Small intestine (tissue), 16 donors: ENCODE measurements around the gene FNDC1. TPM values are rescaled to one million over a fixed set of nuclear protein-coding genes. Genes with fewer than 3 reads are reported as not detected.
"Not testable (repeated sequence)": the region's sequence is repeated elsewhere in the genome, so short reads cannot be mapped to it uniquely, and the experiment has no call there.

Experiments
- DNase-seq, 2 donors: peaks; one replicate each; pipeline versions ENCODE4 v3.0.0 to v3.0.0-alpha.2; 2013
- FAIRE-seq: peaks from 2 replicates; lab custom pipeline; 2012; peaks lifted over from hg19 to GRCh38; lab: Jason Lieb, UNC
- H3K27ac ChIP-seq, 3 donors: one replicate each; pipeline ENCODE4 v1.5.1; 2013; ENCODE audit warnings: low read length in 2 of 3, mild to moderate bottlenecking in 2 of 3, control low read depth in 1 of 3, inconsistent platforms in 1 of 3, low read depth in 1 of 3, moderate library complexity in 1 of 3
- H3K27me3 ChIP-seq, 3 donors: one replicate each; pipeline ENCODE4 v1.6.1; 2013; ENCODE audit warnings: low read length in 3 of 3, inconsistent platforms in 1 of 3; ENCODE audit not compliant: control insufficient read depth in 3 of 3, insufficient read depth in 3 of 3
- H3K36me3 ChIP-seq, 3 donors: one replicate each; pipeline ENCODE4 v1.6.1; 2013; ENCODE audit warnings: low read length in 3 of 3, inconsistent platforms in 1 of 3, low read depth in 1 of 3, mild to moderate bottlenecking in 1 of 3, moderate library complexity in 1 of 3; ENCODE audit not compliant: control insufficient read depth in 3 of 3, insufficient read depth in 2 of 3
- H3K4me1 ChIP-seq, 3 donors: one replicate each; pipeline ENCODE4 v1.6.1; 2013; ENCODE audit warnings: low read length in 2 of 3, inconsistent platforms in 1 of 3, low read depth in 1 of 3, mild to moderate bottlenecking in 1 of 3, moderate library complexity in 1 of 3; ENCODE audit not compliant: control insufficient read depth in 3 of 3, insufficient read depth in 2 of 3
- H3K4me3 ChIP-seq, 3 donors: one replicate each; pipeline ENCODE4 v1.5.1; 2013; ENCODE audit warnings: low read length in 3 of 3, control low read depth in 1 of 3, inconsistent platforms in 1 of 3, low read depth in 1 of 3, mild to moderate bottlenecking in 1 of 3, moderate library complexity in 1 of 3
- H3K9me3 ChIP-seq, 2 donors: one replicate each; pipeline ENCODE4 v1.6.1; 2013; ENCODE audit warnings: low read depth in 1 of 2, low read length in 1 of 2; ENCODE audit not compliant: control insufficient read depth in 2 of 2, insufficient read depth in 1 of 2
- whole genome bisulfite sequencing, 3 donors: extraction: QIAGEN DNeasy Blood & Tissue Kit; methylation state at CpG; one replicate each; pipeline ENCODE4 v1.1.7; 2013; 5-methylcytosine and 5-hydroxymethylcytosine counted together
- long read RNA-seq, 10 donors: transcript quantifications; one replicate each; lab custom pipeline, GENCODE V29; 2026
- polyA plus RNA-seq, 4 donors: library from polyadenylated mRNA; stranded (reverse) in 3 of 4; unstranded in 1 of 4; fragments of 200-250 nt in 3 of 4; fragments of 120-200 nt in 1 of 4; gene quantifications; one replicate each; pipeline versions ENCODE4 v1.2.1 to v1.2.3, GENCODE V29; 2013
- donor health status: healthy with polysubstance abuse.
- donor health status: control.
- donor health status: control.
- donor health status: Bipolar disorder and iron deficiency.
- donor health status: healthy.

Gene FNDC1
- 10 to 100 TPM in 1 of 4 donors, under 1 TPM in 2, not detected in 1; 0.27 to 30.6 (median 0.28) TPM for polyA plus RNA-seq
- long read RNA-seq, donor 1, partial matches to known transcripts, result 24 of 24 reads
- long read RNA-seq, donor 1, other reads (novel, unspliced or antisense), result 0 of 24 reads
- long read RNA-seq, donor 2, result 0 reads
- long read RNA-seq, donor 3, partial matches to known transcripts, result 28 of 28 reads
- long read RNA-seq, donor 3, other reads (novel, unspliced or antisense), result 0 of 28 reads
- long read RNA-seq, donor 4, result 0 reads
- long read RNA-seq, donor 5, result 0 reads
- long read RNA-seq, donor 6, partial matches to known transcripts, result 13 of 13 reads
- long read RNA-seq, donor 6, other reads (novel, unspliced or antisense), result 0 of 13 reads
- long read RNA-seq, donor 7, partial matches to known transcripts, result 10 of 10 reads
- long read RNA-seq, donor 7, other reads (novel, unspliced or antisense), result 0 of 10 reads
- long read RNA-seq, donor 8, partial matches to known transcripts, result 22 of 22 reads
- long read RNA-seq, donor 8, other reads (novel, unspliced or antisense), result 0 of 22 reads
- long read RNA-seq, donor 9, result 0 reads
- long read RNA-seq, donor 10, partial matches to known transcripts, result 33 of 33 reads
- long read RNA-seq, donor 10, other reads (novel, unspliced or antisense), result 0 of 33 reads

DNA sequence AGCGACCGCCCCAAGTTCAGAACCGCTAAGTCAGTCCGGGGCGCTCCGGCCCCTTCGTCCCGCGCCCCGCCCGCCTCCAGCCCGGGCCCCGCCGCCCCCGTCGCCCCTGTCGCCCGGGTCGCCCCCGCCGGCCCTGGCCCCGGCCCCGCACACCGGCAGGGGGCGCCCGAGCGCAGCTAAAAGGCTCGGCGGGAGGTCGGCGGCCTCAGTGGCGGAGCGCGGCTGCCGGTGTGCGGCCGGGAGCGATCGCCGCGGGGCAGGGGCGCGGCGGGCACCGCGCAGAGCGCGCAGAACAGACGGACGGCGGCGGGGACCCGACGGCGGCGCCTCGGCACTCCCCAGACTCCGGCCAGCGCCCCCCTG, at the start of gene FNDC1:
FNDC1 (plus strand) TSS at position 208 of the 363 bp plus-strand sequence. CDS start 197 bp downstream, outside the sequence.
- H3K36me3 ChIP-seq, result no peaks in the 10 kb centered on the region
- no peak for DNase-seq
- H3K27me3 ChIP-seq, result peaks cover 0 to 75% (median 20%) of the 10 kb centered on the region in 3 donors
- no peaks in the 10 kb centered on the region for H3K9me3 ChIP-seq
- FAIRE-seq, result no peak
- H3K4me3 ChIP-seq, result peak within 1 kb of the TSS; percentile 26 to 51 (median 38)
- WGBS, 3 donors, result 0 to 2% (median 1%) methylated on average over 12 to 59 of the region's 59 CpGs
- no peaks in the 10 kb centered on the region for H3K4me1 ChIP-seq
- H3K27ac ChIP-seq, result peak within 1 kb of the TSS in 1 of 3 donors; percentile 51

DNA sequence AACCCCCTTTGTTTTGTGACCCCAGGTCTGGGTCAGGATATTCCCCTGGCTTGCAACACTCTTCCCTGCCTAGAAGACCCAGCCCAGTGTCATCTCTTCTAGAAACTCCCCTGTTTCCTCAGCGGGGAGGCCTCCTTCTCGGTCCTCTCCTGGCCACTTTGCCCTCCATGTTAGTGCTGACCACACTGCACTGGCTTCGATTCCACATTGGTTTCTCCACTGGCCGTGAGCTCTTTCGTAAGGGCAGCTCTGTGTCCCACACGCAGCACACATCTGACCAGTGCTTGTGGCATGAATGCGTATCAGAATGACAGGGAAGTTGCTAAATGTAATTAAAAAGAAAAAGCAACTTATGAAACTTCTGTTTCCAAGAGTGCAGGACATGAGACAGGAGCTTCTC, 49.4 kb upstream of the FNDC1 start:
- Histone ChIP-seq H3K9me3 (no peaks in the 10 kb centered on the region), H3K27me3 (peaks cover 0 to 3% (median 2%) of the 10 kb centered on the region in 3 donors), H3K27ac (peak overlapping the region in 1 of 3 donors; percentile 48), H3K4me3 (no peak overlapping the region), H3K4me1 (no peaks in the 10 kb centered on the region), H3K36me3 (no peaks in the 10 kb centered on the region)
- FAIRE-seq, result no peak
- DNase-seq, result no peak
- WGBS, 3 donors, result 87 to 94% (median 90%) methylated on average over 7 of the region's 7 CpGs

DNA sequence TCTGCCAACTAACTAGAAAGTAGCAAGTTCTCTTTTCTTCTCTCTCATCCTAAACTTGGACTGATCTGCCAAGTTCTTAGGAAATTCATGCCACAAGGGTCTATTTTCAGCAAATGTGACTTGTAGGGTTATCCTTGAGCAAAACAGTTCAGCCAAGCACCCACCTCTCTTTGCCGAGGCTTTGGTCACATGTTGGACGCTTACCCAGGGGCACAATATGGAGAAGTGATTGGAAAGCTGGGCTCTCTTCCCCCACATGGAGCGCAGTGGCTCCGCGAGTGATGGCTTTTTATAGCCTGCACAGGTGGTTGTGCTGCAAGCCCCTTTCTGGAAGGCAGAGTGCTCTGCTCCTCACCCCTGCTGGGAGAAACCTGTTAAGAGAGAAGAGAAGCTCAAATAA, 47.7 kb upstream of the FNDC1 start:
- H3K36me3 ChIP-seq, result no peaks in the 10 kb centered on the region
- 85 to 95% (median 88%) methylated on average over 5 of the region's 5 CpGs for WGBS, 3 donors
- H3K4me1 ChIP-seq, result no peaks in the 10 kb centered on the region
- H3K9me3 ChIP-seq, result no peaks in the 10 kb centered on the region
- H3K27me3 ChIP-seq, result peaks cover 0 to 3% (median 2%) of the 10 kb centered on the region in 3 donors
- no peak overlapping the region for H3K27ac ChIP-seq
- FAIRE-seq (no peak), DNase-seq (no peak)
- H3K4me3 ChIP-seq, result no peak overlapping the region

DNA sequence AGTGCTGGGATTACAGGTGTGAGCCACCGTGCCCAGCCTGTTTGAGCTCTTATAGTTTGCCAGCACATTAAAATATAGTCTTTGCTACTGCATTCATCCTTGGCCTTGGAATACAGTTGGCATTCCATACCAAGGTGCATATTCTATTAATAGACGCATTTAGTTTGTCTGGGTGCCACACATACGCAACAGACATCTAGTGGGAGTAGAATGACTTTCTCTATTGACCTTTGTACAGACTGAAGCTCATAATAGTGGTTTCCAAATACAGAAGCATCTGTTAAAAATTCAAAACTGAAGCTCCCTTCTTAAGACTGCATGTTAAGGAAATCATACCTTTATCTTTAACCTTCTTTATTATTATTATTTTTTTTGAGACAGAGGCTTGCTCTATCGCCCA, 46.7 kb upstream of the FNDC1 start:
- DNase-seq (no peak), FAIRE-seq (no peak)
- Histone ChIP-seq H3K27me3 (peaks cover 0 to 3% (median 2%) of the 10 kb centered on the region in 3 donors), H3K9me3 (no peaks in the 10 kb centered on the region), H3K4me1 (no peaks in the 10 kb centered on the region), H3K4me3 (no peak overlapping the region), H3K36me3 (no peaks in the 10 kb centered on the region), H3K27ac (no peak overlapping the region)
- WGBS, 3 donors, result 79 to 88% (median 82%) methylated on average over 4 of the region's 4 CpGs

DNA sequence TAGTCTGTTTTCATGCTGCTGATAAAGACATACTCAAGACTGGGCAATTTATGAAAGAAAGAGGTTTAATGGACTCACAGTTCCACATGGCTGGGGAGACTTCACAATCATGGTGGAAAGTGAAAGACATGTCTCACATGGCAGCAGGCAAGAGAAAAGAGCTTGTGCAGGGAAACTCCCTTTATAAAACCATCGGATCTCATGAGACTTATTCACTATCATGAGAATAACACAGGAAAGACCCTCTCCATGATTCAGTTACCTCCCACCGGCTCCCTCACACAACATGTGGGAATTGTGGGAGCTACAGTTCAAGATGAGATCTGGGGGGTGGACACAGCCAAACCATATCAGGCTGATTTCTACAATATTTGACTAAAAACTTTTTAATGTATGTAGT, 45.4 kb upstream of the FNDC1 start:
- FAIRE-seq, H3K4me3 ChIP-seq, H3K27ac ChIP-seq, DNase-seq, H3K9me3 ChIP-seq, H3K36me3 ChIP-seq, H3K27me3 ChIP-seq, H3K4me1 ChIP-seq: not testable (repeated sequence)
- 65 to 92% (median 91%) methylated on average over 2 of the region's 2 CpGs for WGBS, 3 donors

DNA sequence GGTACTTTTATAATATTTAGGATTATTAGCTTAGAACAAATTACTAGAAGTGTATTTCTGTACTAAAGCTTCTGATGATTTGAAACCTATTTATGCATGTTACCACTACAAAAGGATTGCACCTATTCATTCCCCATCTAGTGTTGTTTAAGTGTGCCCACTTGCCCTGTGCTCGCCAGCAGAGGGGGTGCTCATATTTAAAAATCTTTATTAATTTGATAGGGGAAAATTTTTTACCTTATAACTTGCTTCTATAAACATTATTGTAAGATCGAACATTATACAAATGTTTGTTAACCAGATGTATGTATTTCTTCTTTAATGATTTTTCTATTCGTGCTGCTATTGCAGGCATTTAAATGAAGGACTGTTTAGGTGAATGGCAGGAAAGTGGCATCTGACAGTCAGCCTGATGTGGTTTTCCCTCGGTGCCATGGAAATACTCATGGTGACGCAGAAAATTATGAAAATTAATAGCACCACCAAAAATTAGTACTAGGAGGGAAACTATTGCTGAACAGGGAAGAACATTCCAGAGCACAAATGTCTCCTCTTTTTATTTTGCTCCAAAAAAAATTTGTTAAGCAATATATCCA, 44.1 kb upstream of the FNDC1 start:
- H3K27me3 ChIP-seq, result peaks cover 0 to 3% (median 2%) of the 10 kb centered on the region in 3 donors
- H3K4me1 ChIP-seq, result no peaks in the 10 kb centered on the region
- H3K4me3 ChIP-seq, result no peak overlapping the region
- H3K36me3 ChIP-seq, result no peaks in the 10 kb centered on the region
- FAIRE-seq (no peak), DNase-seq (no peak)
- no peak overlapping the region for H3K27ac ChIP-seq
- WGBS, 3 donors, result 79 to 80% (median 80%) methylated on average over 5 of the region's 5 CpGs
- no peaks in the 10 kb centered on the region for H3K9me3 ChIP-seq

DNA sequence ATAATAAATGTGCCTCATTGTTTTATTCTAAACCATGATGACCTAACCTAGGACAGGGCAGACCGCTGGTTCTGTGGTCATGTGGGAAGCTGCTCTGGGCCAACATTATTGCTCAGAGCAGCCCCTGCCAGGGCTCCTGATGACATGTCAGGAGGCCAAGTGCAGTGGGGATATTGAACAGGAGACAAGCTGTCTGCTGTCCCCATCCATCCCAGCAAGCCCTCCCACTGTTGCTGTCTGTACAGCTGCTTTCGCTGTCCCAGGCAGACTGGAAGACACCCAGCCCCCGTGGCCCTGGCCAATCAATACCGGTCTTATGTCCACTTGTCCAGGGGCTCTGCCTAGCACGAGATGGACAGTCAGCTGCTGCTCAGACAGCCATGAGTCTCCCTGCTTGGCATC, 43.2 kb upstream of the FNDC1 start:
- FAIRE-seq, result no peak
- H3K27ac ChIP-seq, result no peak overlapping the region
- H3K36me3 ChIP-seq, result no peaks in the 10 kb centered on the region
- DNase-seq, result no peak
- no peaks in the 10 kb centered on the region for H3K9me3 ChIP-seq
- H3K4me3 ChIP-seq, result no peak overlapping the region
- WGBS, 3 donors, result 60 to 69% (median 67%) methylated on average over 5 of the region's 5 CpGs
- H3K27me3 ChIP-seq, result peaks cover 0 to 3% (median 2%) of the 10 kb centered on the region in 3 donors
- H3K4me1 ChIP-seq, result no peaks in the 10 kb centered on the region

DNA sequence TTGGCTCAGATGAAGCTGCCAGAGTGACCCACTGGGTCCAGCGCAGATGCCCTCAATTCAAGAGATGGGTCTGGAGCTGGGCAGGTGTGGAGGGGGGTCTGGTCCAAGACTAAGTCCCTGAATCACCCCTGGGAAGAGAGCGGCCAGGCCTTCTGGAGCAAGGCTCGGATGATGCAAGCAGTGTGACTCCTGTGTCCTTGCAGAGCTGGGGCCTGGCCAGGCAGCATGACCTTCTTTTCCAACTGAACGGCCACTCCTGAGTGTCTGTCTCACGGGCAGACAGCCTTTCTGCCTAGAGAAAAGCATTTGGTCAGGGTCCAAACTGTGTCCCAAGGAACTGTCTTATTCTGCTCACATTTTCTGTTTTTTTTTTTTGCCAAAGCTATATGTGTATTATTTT, 42.6 kb upstream of the FNDC1 start:
- WGBS, 3 donors, result 73 to 77% (median 73%) methylated on average over 5 of the region's 5 CpGs

More for the DNA sequence above, 42.6 kb upstream of the FNDC1 start:
- Histone ChIP-seq H3K4me1 (no peaks in the 10 kb centered on the region), H3K9me3 (no peaks in the 10 kb centered on the region), H3K4me3 (no peak overlapping the region), H3K27ac (no peak overlapping the region), H3K27me3 (peaks cover 0 to 3% (median 2%) of the 10 kb centered on the region in 3 donors), H3K36me3 (no peaks in the 10 kb centered on the region)
- DNase-seq, result no peak
- no peak for FAIRE-seq
